ENCODE results near the gene C9orf78. TPM values are rescaled to one million over a fixed set of nuclear protein-coding genes. Genes with fewer than 3 reads are reported as not detected.

The C9orf78 gene
- total RNA-seq, 1 experiment from 2014 or later, result 42.4 TPM

GRCh38 chr9:129778469-129778868 is 56.6 kb downstream of the C9orf78 start:
- H4K20me1 ChIP-seq (ENCODE audit: low read length), result no peaks in the 10 kb centered on the region
- no peak overlapping the region for H3K4me3 ChIP-seq (ENCODE audit: low read length)
- H3K27me3 ChIP-seq (ENCODE audit: low read length), result no peaks in the 10 kb centered on the region
- H3K9me2 ChIP-seq (replicated peaks; ENCODE audit: low read length), result no peaks in the 10 kb centered on the region
- BruUV-seq (replicated peaks), result no TSS peak
- no peak for TF ChIP-seq CTCF (conservative IDR thresholded peaks at IDR 0.05; ENCODE audit: low read depth, low read length)
- TF ChIP-seq EZH2phosphoT487 (IDR thresholded peaks at IDR 0.05; ENCODE audit: borderline replicate concordance, low read length), result no peak
- no peak for TF ChIP-seq EZH2 (IDR thresholded peaks at IDR 0.05; ENCODE audit: low read length, unreplicated experiment)
- H2AFZ ChIP-seq (ENCODE audit: low read length), result no peak overlapping the region
- no peak overlapping the region; the same call in 1 of the 2 replicates for H3K9ac ChIP-seq (ENCODE audit: low read length)
- H3F3A ChIP-seq (ENCODE audit: low read length, unreplicated experiment), result no peaks in the 10 kb centered on the region
- H3K79me2 ChIP-seq (ENCODE audit: low read length), result no peaks in the 10 kb centered on the region
- DNase-seq, result peak; percentile 54
- ChIA-PET POLR2A (ENCODE audit: unreplicated experiment) (no interaction called here), CTCF (no interaction called here)
- intact Hi-C loops (cut with micrococcal nuclease), result no loop called here
- no peaks in the 10 kb centered on the region for H3K36me3 ChIP-seq (ENCODE audit: low read depth, low read length)
- H3K9me3 ChIP-seq (ENCODE audit: low read length), result no peaks in the 10 kb centered on the region
- ATAC-seq, result no peak
- H3K4me1 ChIP-seq (ENCODE audit: insufficient read depth, low read length), result peaks cover 28% of the 10 kb centered on the region
- H3K27ac ChIP-seq (ENCODE audit: low read length), result peak overlapping the region; percentile 97
- H3K4me2 ChIP-seq (ENCODE audit: low read length), result no peak overlapping the region

GRCh38 chr9:129777769-129778130 is 57.3 kb downstream of the C9orf78 start:
- Histone ChIP-seq H3K4me3 (ENCODE audit: low read length) (0 out of 2 replicates have a peak overlapping the region, but pooled peaks have one; percentile 29), H2AFZ (ENCODE audit: low read length) (no peak overlapping the region), H3K9ac (ENCODE audit: low read length) (peak overlapping the region; percentile 80), H3K27me3 (ENCODE audit: low read length) (no peaks in the 10 kb centered on the region), H3K4me2 (ENCODE audit: low read length) (peak overlapping the region; percentile 50), H3K36me3 (ENCODE audit: low read depth, low read length) (no peaks in the 10 kb centered on the region), H4K20me1 (ENCODE audit: low read length) (no peaks in the 10 kb centered on the region), H3K4me1 (ENCODE audit: insufficient read depth, low read length) (peaks cover 33% of the 10 kb centered on the region), H3K27ac (ENCODE audit: low read length) (peak overlapping the region; percentile 97), H3K79me2 (ENCODE audit: low read length) (no peaks in the 10 kb centered on the region), H3K9me3 (ENCODE audit: low read length) (no peaks in the 10 kb centered on the region), H3F3A (ENCODE audit: low read length, unreplicated experiment) (no peaks in the 10 kb centered on the region), H3K9me2 (replicated peaks; ENCODE audit: low read length) (no peaks in the 10 kb centered on the region)
- ChIA-PET POLR2A (ENCODE audit: unreplicated experiment) (no interaction called here), CTCF (interaction anchor here (1.0 kb wide), 1 partner anchor 40 kb away, joined by 5 read pairs; no protein-coding TSS in a partner anchor)
- no peak for ATAC-seq
- TF ChIP-seq CTCF (conservative IDR thresholded peaks at IDR 0.05; ENCODE audit: low read depth, low read length) (no peak), EZH2 (IDR thresholded peaks at IDR 0.05; ENCODE audit: low read length, unreplicated experiment) (no peak), EZH2phosphoT487 (IDR thresholded peaks at IDR 0.05; ENCODE audit: borderline replicate concordance, low read length) (no peak)
- DNase-seq, result no peak
- intact Hi-C loops (cut with micrococcal nuclease), result no loop called here
- no TSS peak for BruUV-seq (replicated peaks)

Small RNA genes within 50 kb of the gene (microRNA-seq; reads per million reads assigned to microRNA genes)
- gene MIR6855 (ENCODE audit: unreplicated experiment), result not detected

Other genes starting within 250 kb of the C9orf78 start
- not detected in 2 replicates for gene C9orf50, start 214.2 kb downstream of the C9orf78 start, total RNA-seq (2014; rRNA removed)
- 50.2 and 60.6 TPM in 2 replicates for gene NTMT1, start 209.1 kb downstream of the C9orf78 start, total RNA-seq (2014; rRNA removed)
- 19.1 and 20.8 TPM in 2 replicates for gene ASB6, start 193.1 kb downstream of the C9orf78 start, total RNA-seq (2014; rRNA removed)
- 0.47 and 1.3 TPM in 2 replicates for gene PRRX2, start 169.6 kb downstream of the C9orf78 start, total RNA-seq (2014; rRNA removed)
- 21.0 and 26.8 TPM in 2 replicates for gene PTGES, start 82.2 kb downstream of the C9orf78 start, total RNA-seq (2014; rRNA removed)
- 11.0 and 12.8 TPM in 2 replicates for gene TOR1B, start 32.1 kb downstream of the C9orf78 start, total RNA-seq (2014; rRNA removed)
- 28.2 and 29.8 TPM in 2 replicates for gene TOR1A, start 11.1 kb downstream of the C9orf78 start, total RNA-seq (2014; rRNA removed)
- 15.0 and 16.2 TPM in 2 replicates for gene USP20, start 183 bp upstream of the C9orf78 start, total RNA-seq (2014; rRNA removed)
- 30.8 and 39.6 TPM in 2 replicates for gene FNBP1, start 207.9 kb upstream of the C9orf78 start, total RNA-seq (2014; rRNA removed)
- gene GPR107, start 218.6 kb upstream of the C9orf78 start, total RNA-seq (2014; rRNA removed), result 11.4 and 15.4 TPM in 2 replicates

Data from PC-3 (cell line).